ENCODE results near the gene TNFSF13B. TPM values are rescaled to one million over a fixed set of nuclear protein-coding genes. Genes with fewer than 3 reads are reported as not detected.

Gene TNFSF13B
- total RNA-seq, 6 donors from 2014 or later, result 14.0 to 34.6 (median 19.7) TPM

- Histone ChIP-seq H3K9me3 (no peaks in the 10 kb centered on the region), H3K27me3 (no peaks in the 10 kb centered on the region), H3K36me3 (no peaks in the 10 kb centered on the region), H3K4me1 (no peaks in the 10 kb centered on the region), H3K27ac (no peak overlapping the region), H3K4me3 (no peak overlapping the region)
- TF ChIP-seq CTCF (IDR thresholded peaks at IDR 0.05), result no peak
- no peak for TF ChIP-seq POLR2A (IDR thresholded peaks at IDR 0.05)
- WGBS, 2 donors, result 42 to 52% methylated on average over 2 of the region's 2 CpGs
- DNase-seq (no peak), ATAC-seq (ENCODE audit: low FRiP score in 2 of 2) (peak in 1 of 2 donors; percentile 20)
Measured at GRCh38 chr13:108323031-108323430, 53.5 kb downstream of the TNFSF13B start.

GRCh38 chr13:108325863-108326262 lies 56.3 kb downstream of the TNFSF13B start:
- peak overlapping the region in 1 of 4 donors; percentile 30 for H3K27ac ChIP-seq
- H3K27me3 ChIP-seq, result no peaks in the 10 kb centered on the region
- no peaks in the 10 kb centered on the region for H3K36me3 ChIP-seq
- H3K4me3 ChIP-seq, result no peak overlapping the region
- TF ChIP-seq CTCF (IDR thresholded peaks at IDR 0.05), result no peak
- no peak for TF ChIP-seq POLR2AphosphoS5 (IDR thresholded peaks at IDR 0.05)
- TF ChIP-seq EP300 (IDR thresholded peaks at IDR 0.05), result no peak
- TF ChIP-seq POLR2A (IDR thresholded peaks at IDR 0.05), result no peak
- no peaks in the 10 kb centered on the region for H3K9me3 ChIP-seq
- ATAC-seq (ENCODE audit: low FRiP score in 2 of 2) (no peak), DNase-seq (no peak)
- no peaks in the 10 kb centered on the region for H3K4me1 ChIP-seq

DNA sequence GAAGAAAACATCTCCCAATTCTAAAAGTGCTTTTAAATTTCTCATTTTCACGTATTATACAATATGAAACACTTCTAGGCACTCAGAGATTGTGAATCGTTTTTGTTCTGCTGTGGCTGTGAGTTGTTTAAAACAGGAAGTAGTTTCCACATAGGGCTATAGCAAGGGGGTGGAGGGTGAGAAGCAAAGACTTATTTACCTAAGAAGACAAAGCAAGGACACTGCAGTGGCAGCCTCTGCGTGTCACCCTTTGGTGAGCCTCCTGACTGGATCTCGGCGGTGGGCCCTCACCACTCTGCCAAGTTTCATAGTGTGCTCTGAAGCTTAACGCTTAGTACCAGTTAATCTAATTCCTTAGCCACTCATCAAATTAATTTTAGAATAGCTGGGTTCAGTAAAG lies 56.8 kb downstream of the TNFSF13B start:
- H3K4me1 ChIP-seq, result no peaks in the 10 kb centered on the region
- no peak overlapping the region for H3K4me3 ChIP-seq
- H3K36me3 ChIP-seq, result no peaks in the 10 kb centered on the region
- H3K9me3 ChIP-seq, result no peaks in the 10 kb centered on the region
- WGBS, 2 donors, result 31 to 44% methylated on average over 6 of the region's 6 CpGs
- peak overlapping the region in 1 of 4 donors; percentile 30 for H3K27ac ChIP-seq
- TF ChIP-seq EP300 (IDR thresholded peaks at IDR 0.05), result no peak
- no peak for TF ChIP-seq POLR2A (IDR thresholded peaks at IDR 0.05)
- no peak for TF ChIP-seq CTCF (IDR thresholded peaks at IDR 0.05)
- TF ChIP-seq POLR2AphosphoS5 (IDR thresholded peaks at IDR 0.05), result no peak
- DNase-seq (peak in 1 of 2 donors; percentile 35), ATAC-seq (ENCODE audit: low FRiP score in 2 of 2) (peak in 1 of 2 donors; percentile 40)
- no peaks in the 10 kb centered on the region for H3K27me3 ChIP-seq

- H3K27me3 ChIP-seq, result no peaks in the 10 kb centered on the region
- H3K36me3 ChIP-seq, result no peaks in the 10 kb centered on the region
- no peak overlapping the region for H3K27ac ChIP-seq
- ATAC-seq (ENCODE audit: low FRiP score in 2 of 2) (no peak), DNase-seq (no peak)
- H3K4me1 ChIP-seq, result no peaks in the 10 kb centered on the region
- no peaks in the 10 kb centered on the region for H3K9me3 ChIP-seq
- TF ChIP-seq POLR2AphosphoS5 (IDR thresholded peaks at IDR 0.05) (no peak), CTCF (IDR thresholded peaks at IDR 0.05) (no peak), EP300 (IDR thresholded peaks at IDR 0.05) (no peak)
- no peak overlapping the region for H3K4me3 ChIP-seq
- no CpG with 5 or more reads among the region's 1 CpG for WGBS, 2 donors
Measured at GRCh38 chr13:108328848-108329247, 59.3 kb downstream of the TNFSF13B start.

GRCh38 chr13:108332791-108333190 lies 63.3 kb downstream of the TNFSF13B start:
- Histone ChIP-seq H3K4me3 (no peak overlapping the region), H3K27me3 (no peaks in the 10 kb centered on the region), H3K36me3 (no peaks in the 10 kb centered on the region), H3K4me1 (no peaks in the 10 kb centered on the region), H3K27ac (no peak overlapping the region), H3K9me3 (no peaks in the 10 kb centered on the region)
- 73 to 77% methylated on average over 5 of the region's 5 CpGs for WGBS, 2 donors
- ATAC-seq (ENCODE audit: low FRiP score in 2 of 2), result no peak
- TF ChIP-seq CTCF (IDR thresholded peaks at IDR 0.05) (no peak), EP300 (IDR thresholded peaks at IDR 0.05) (no peak), POLR2A (IDR thresholded peaks at IDR 0.05) (no peak), POLR2AphosphoS5 (IDR thresholded peaks at IDR 0.05) (no peak)
- no peak for DNase-seq
